Transverse colon (tissue), 4 donors: ENCODE measurements around the gene PLK2.

Experiments used
- CTCF ChIP-seq, 5 experiments: fragments of 200-600 bp in 3 of 5; fragments of 450-650 bp in 2 of 5; sonication (generic) in 3 of 5; IDR thresholded peaks; 1 replicate in 2 of 5; 2 replicates in 3 of 5; pipeline ENCODE4 v1.5.1; 2016 to 2017; ENCODE audit warnings: antibody characterized with exemption in 5 of 5, inconsistent platforms in 3 of 5, mild to moderate bottlenecking in 2 of 5, moderate library complexity in 1 of 5
- EP300 ChIP-seq: sonication (generic); formaldehyde crosslinking; IDR thresholded peaks from one replicate; pipeline ENCODE4 v1.6.1; 2017; ENCODE audit warnings: antibody characterized with exemption, low read depth
- POLR2A ChIP-seq: fragments of 450-650 bp; IDR thresholded peaks from one replicate; pipeline ENCODE4 v1.6.1; 2016; ENCODE audit warnings: antibody characterized with exemption, mild to moderate bottlenecking, moderate library complexity
- POLR2AphosphoS5 ChIP-seq, 3 donors: sonication (generic); formaldehyde crosslinking; IDR thresholded peaks; one replicate each; pipeline ENCODE4 v1.6.1; 2016; ENCODE audit warnings: antibody characterized with exemption in 3 of 3

DNA sequence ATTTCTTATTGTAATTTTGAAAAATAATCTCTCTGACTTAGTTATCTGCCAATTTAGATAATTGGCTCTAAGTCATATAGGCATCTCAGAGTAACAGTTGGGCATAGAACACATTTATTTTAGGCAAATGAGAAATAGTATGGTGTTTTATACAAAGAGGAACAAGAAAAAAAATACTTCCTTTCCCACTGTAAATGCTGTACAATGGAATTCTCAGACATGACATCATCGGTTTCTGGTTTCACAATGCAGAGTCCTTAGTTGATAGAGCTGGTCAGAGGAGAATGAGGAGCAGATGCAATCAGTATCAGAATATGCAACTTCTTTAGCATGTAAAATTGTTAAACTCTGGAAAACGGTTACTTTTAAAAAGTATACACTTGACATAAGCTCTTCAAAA is 49.4 kb downstream of the PLK2 start:
- TF ChIP-seq CTCF (IDR thresholded peaks at IDR 0.05) = no peak
- no peak for TF ChIP-seq POLR2A
- no peak for TF ChIP-seq EP300
- TF ChIP-seq POLR2AphosphoS5 (IDR thresholded peaks at IDR 0.05) = no peak
